Measurements from ENCODE around the gene AMZ2. TPM values are rescaled to one million over a fixed set of nuclear protein-coding genes. Genes with fewer than 3 reads are reported as not detected.
"Not testable (repeated sequence)": the region's sequence is repeated elsewhere in the genome, so short reads cannot be mapped to it uniquely, and the experiment has no call there.

The AMZ2 gene
- total and polyA plus RNA-seq, 2 experiments from 2014 or later, result 54.2 to 71.5 TPM

- TF ChIP-seq ZNF462 (CRISPR knock-in tag; IDR thresholded peaks at IDR 0.05) (no peak), EZH2 (IDR thresholded peaks at IDR 0.05; ENCODE audit: low read depth, unreplicated experiment) (no peak), ZNF331 (CRISPR knock-in tag; IDR thresholded peaks at IDR 0.05; ENCODE audit: low read depth) (no peak), NANOG (IDR thresholded peaks at IDR 0.05; ENCODE audit: borderline replicate concordance) (no peak)
Measured at GRCh38 chr17:68229619-68230018, 18.2 kb upstream of the AMZ2 start (continued).

GRCh38 chr17:68231131-68231530, 16.7 kb upstream of the AMZ2 start:
- H3K27me3 Mint-ChIP-seq (ENCODE audit: insufficient read depth, low read depth, poor library complexity); H3K4me1 ChIP-seq (ENCODE audit: insufficient read depth); H3K27ac Mint-ChIP-seq; H4K20me1 ChIP-seq (replicated peaks; ENCODE audit: insufficient read depth); DNase-seq (ENCODE audit: low spot score); H3K4me2 ChIP-seq; H3K27me3 ChIP-seq (ENCODE audit: insufficient read depth); ATAC-seq; H3K36me3 ChIP-seq (ENCODE audit: insufficient read depth); H3K9me2 ChIP-seq (ENCODE audit: insufficient read depth); H3K4me3 Mint-ChIP-seq; H3K79me2 ChIP-seq (replicated peaks; ENCODE audit: insufficient read depth); H3K4me3 ChIP-seq; H3K4me1 Mint-ChIP-seq; H2AFZ ChIP-seq; H3F3A ChIP-seq (replicated peaks; ENCODE audit: low read depth); H3K36me3 Mint-ChIP-seq (ENCODE audit: low read depth); H3K27ac ChIP-seq (ENCODE audit: low read depth); H3K9me3 Mint-ChIP-seq: not testable (repeated sequence)

GRCh38 chr17:68231541-68231940, 16.3 kb upstream of the AMZ2 start:
- Mint-ChIP-seq H3K9me3 (no peaks in the 10 kb centered on the region; the same call in 2 of the 3 replicates), H3K27ac (no peak overlapping the region), H3K4me3 (no peak overlapping the region), H3K4me1 (peaks cover 5% of the 10 kb centered on the region; the same call in 1 of the 3 replicates), H3K27me3 (ENCODE audit: insufficient read depth, low read depth, poor library complexity) (peaks cover 2% of the 10 kb centered on the region), H3K36me3 (ENCODE audit: low read depth) (peaks cover 5% of the 10 kb centered on the region; the same call in 2 of the 3 replicates)
- Histone ChIP-seq H4K20me1 (replicated peaks; ENCODE audit: insufficient read depth) (no peaks in the 10 kb centered on the region), H3K4me2 (no peak overlapping the region), H3K9me2 (ENCODE audit: insufficient read depth) (no peaks in the 10 kb centered on the region), H3K4me1 (ENCODE audit: insufficient read depth) (no peaks in the 10 kb centered on the region), H3K27ac (ENCODE audit: low read depth) (no peak overlapping the region), H2AFZ (no peak overlapping the region), H3K4me3 (no peak overlapping the region), H3F3A (replicated peaks; ENCODE audit: low read depth) (no peaks in the 10 kb centered on the region), H3K27me3 (ENCODE audit: insufficient read depth) (no peaks in the 10 kb centered on the region), H3K36me3 (ENCODE audit: insufficient read depth) (no peaks in the 10 kb centered on the region), H3K79me2 (replicated peaks; ENCODE audit: insufficient read depth) (no peaks in the 10 kb centered on the region)
- ATAC-seq (no peak), DNase-seq (ENCODE audit: low spot score) (no peak)
- no peak for TF ChIP-seq CTCF (conservative IDR thresholded peaks at IDR 0.05; ENCODE audit: low read depth in 2 of 2)

All from GM23338 (cell line).